ENCODE data around the gene CEBPG. TPM values are rescaled to one million over a fixed set of nuclear protein-coding genes. Genes with fewer than 3 reads are reported as not detected.

The CEBPG gene
- total and polyA plus RNA-seq, 2 donors (not counting 1 experiment from before 2014, with no cell fraction given) = 13.7 to 66.7 TPM

GRCh38 chr19:33418461-33418860 is 45.0 kb downstream of the CEBPG start:
- Histone ChIP-seq H2AFZ (ENCODE audit: low read length) (no peak overlapping the region), H3K27ac (ENCODE audit: insufficient read depth, low read length) (no peak overlapping the region), H3K36me3 (ENCODE audit: control insufficient read depth, insufficient read depth, low read length) (no peaks in the 10 kb centered on the region), H3K27me3 (ENCODE audit: control insufficient read depth, insufficient read depth, low read length) (no peaks in the 10 kb centered on the region), H3K4me2 (ENCODE audit: extremely low read depth, insufficient read depth, low read length) (no peak overlapping the region), H3K4me3 (replicated peaks in 1 of 4; ENCODE audit: control extremely low read depth in 1 of 4, insufficient read depth in 1 of 4, low read depth in 3 of 4, low read length in 4 of 4) (no peak overlapping the region), H3K4me1 (ENCODE audit: control insufficient read depth, extremely low read depth, insufficient read depth, low read length) (no peaks in the 10 kb centered on the region), H4K20me1 (ENCODE audit: control insufficient read depth, extremely low read depth, insufficient read depth, low read length) (no peaks in the 10 kb centered on the region), H3K79me2 (ENCODE audit: control insufficient read depth, insufficient read depth, low read length) (no peaks in the 10 kb centered on the region), H3K9me3 (ENCODE audit: control insufficient read depth, insufficient read depth, low read depth, low read length) (no peaks in the 10 kb centered on the region), H3K9ac (ENCODE audit: insufficient read depth, low read length) (no peak overlapping the region)
- no peak for DNase-seq (ENCODE audit: low read depth in 2 of 2)
- TF ChIP-seq EZH2 (IDR thresholded peaks at IDR 0.05; ENCODE audit: low read length, missing control alignments) (no peak), CTCF (conservative IDR thresholded peaks at IDR 0.05 in 1 of 2, IDR thresholded peaks at IDR 0.05 in 1 of 2; ENCODE audit: low read depth in 1 of 2, low read length in 2 of 2) (no peak)

DNA sequence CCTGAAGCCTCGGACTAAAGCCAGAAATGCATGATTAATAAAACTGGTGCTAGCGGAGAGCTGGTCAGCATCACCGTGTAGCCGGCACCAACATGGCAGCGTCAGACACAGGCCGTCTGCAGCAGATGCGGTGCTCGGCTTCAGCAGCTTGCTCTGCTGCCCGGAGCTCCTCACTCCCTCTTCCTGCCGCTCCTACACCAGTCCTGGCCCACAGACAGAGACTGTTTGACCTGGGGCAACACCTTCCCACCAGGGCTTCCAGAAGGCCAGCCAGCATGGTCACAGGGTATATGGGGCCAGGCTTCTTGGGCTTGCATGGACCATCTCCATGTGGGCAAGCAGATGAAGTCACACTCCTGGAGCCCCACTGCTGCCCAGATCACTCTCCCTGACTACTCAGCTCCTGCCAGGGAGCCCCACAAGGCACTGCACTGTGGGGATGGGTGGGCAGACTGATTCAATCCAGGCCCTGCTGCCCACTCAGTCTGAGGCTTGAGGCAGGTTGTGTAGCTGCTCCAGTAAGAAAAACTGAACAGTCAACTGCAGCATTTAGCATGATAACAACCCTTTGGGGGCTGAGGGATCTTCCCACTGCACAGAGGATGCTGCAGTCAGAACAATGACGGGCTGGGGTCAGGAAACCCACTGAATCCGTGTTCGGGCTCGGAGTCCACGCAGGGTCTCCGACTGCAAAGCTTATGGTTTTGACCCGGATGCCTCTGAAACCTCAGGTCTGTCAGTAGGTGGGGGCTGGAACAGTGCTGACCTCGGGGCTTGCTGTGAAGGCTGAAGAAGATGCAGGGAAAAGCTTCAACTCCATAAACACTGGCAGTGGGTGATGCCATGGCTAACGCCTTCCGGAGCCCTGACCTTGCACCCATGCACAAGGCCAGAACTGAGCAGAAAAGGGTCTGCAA is 45.6 kb downstream of the CEBPG start:
- Histone ChIP-seq H3K4me1 (ENCODE audit: control insufficient read depth, extremely low read depth, insufficient read depth, low read length) (no peaks in the 10 kb centered on the region), H3K36me3 (ENCODE audit: control insufficient read depth, insufficient read depth, low read length) (no peaks in the 10 kb centered on the region), H3K27me3 (ENCODE audit: control insufficient read depth, insufficient read depth, low read length) (no peaks in the 10 kb centered on the region), H4K20me1 (ENCODE audit: control insufficient read depth, extremely low read depth, insufficient read depth, low read length) (no peaks in the 10 kb centered on the region), H3K9ac (ENCODE audit: insufficient read depth, low read length) (no peak overlapping the region), H3K27ac (ENCODE audit: insufficient read depth, low read length) (no peak overlapping the region), H3K9me3 (ENCODE audit: control insufficient read depth, insufficient read depth, low read depth, low read length) (no peaks in the 10 kb centered on the region), H3K79me2 (ENCODE audit: control insufficient read depth, insufficient read depth, low read length) (no peaks in the 10 kb centered on the region), H3K4me2 (ENCODE audit: extremely low read depth, insufficient read depth, low read length) (no peak overlapping the region), H3K4me3 (replicated peaks in 1 of 4; ENCODE audit: control extremely low read depth in 1 of 4, insufficient read depth in 1 of 4, low read depth in 3 of 4, low read length in 4 of 4) (no peak overlapping the region), H2AFZ (ENCODE audit: low read length) (no peak overlapping the region)
- no peak for DNase-seq (ENCODE audit: low read depth in 2 of 2)
- TF ChIP-seq EZH2 (IDR thresholded peaks at IDR 0.05; ENCODE audit: low read length, missing control alignments) (no peak), CTCF (conservative IDR thresholded peaks at IDR 0.05 in 1 of 2, IDR thresholded peaks at IDR 0.05 in 1 of 2; ENCODE audit: low read depth in 1 of 2, low read length in 2 of 2) (no peak)

DNA sequence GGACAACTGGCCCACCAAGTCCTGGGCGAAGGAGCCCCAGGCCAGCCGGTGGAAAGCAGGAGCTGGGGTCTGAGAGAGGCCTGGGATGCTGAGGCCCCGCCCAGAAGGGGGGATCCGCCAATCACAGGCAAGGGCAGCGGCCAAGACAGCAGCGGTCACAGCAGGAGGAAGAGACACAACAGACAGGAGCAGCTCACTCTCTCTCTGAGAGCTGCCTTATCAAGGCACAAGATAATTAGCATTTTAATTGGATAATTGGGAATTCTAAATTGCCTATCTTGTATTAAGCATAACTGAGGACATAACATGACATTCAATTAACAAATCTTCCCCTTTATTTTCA is 46.2 kb downstream of the CEBPG start:
- Histone ChIP-seq H3K4me1 (ENCODE audit: control insufficient read depth, extremely low read depth, insufficient read depth, low read length) (no peaks in the 10 kb centered on the region), H3K4me3 (replicated peaks in 1 of 4; ENCODE audit: control extremely low read depth in 1 of 4, insufficient read depth in 1 of 4, low read depth in 3 of 4, low read length in 4 of 4) (no peak overlapping the region), H3K27me3 (ENCODE audit: control insufficient read depth, insufficient read depth, low read length) (no peaks in the 10 kb centered on the region), H3K27ac (ENCODE audit: insufficient read depth, low read length) (no peak overlapping the region), H3K4me2 (ENCODE audit: extremely low read depth, insufficient read depth, low read length) (no peak overlapping the region), H4K20me1 (ENCODE audit: control insufficient read depth, extremely low read depth, insufficient read depth, low read length) (no peaks in the 10 kb centered on the region), H3K79me2 (ENCODE audit: control insufficient read depth, insufficient read depth, low read length) (no peaks in the 10 kb centered on the region), H2AFZ (ENCODE audit: low read length) (no peak overlapping the region), H3K9ac (ENCODE audit: insufficient read depth, low read length) (no peak overlapping the region), H3K9me3 (ENCODE audit: control insufficient read depth, insufficient read depth, low read depth, low read length) (no peaks in the 10 kb centered on the region), H3K36me3 (ENCODE audit: control insufficient read depth, insufficient read depth, low read length) (no peaks in the 10 kb centered on the region)
- no peak for DNase-seq (ENCODE audit: low read depth in 2 of 2)
- TF ChIP-seq EZH2 (IDR thresholded peaks at IDR 0.05; ENCODE audit: low read length, missing control alignments) (no peak), CTCF (conservative IDR thresholded peaks at IDR 0.05 in 1 of 2, IDR thresholded peaks at IDR 0.05 in 1 of 2; ENCODE audit: low read depth in 1 of 2, low read length in 2 of 2) (no peak)

Data from fibroblast of lung (primary cell).